Measurements from ENCODE around the gene CPEB1.

- TF ChIP-seq CTCF (IDR thresholded peaks at IDR 0.05), result no peak
- no peak for TF ChIP-seq POLR2A (IDR thresholded peaks at IDR 0.05)
- no peak for TF ChIP-seq POLR2AphosphoS5 (IDR thresholded peaks at IDR 0.05; ENCODE audit: insufficient read depth in 1 of 2, low read depth in 1 of 2)
These were observed 15.5 kb upstream of the CPEB1 start for GRCh38 chr15:82662641-82663040.
